Neutrophil (primary cell): ENCODE data around the gene RFFL.
A peak's percentile ranks its signal among the peaks of the same experiment; 100 is the strongest.

Source experiments
- H3K27ac ChIP-seq: fragments of 200-600 bp; sonication (generic); 2 replicates; pipeline ENCODE4 v1.5.1; 2016; ENCODE audit warnings: mild to moderate bottlenecking, moderate library complexity
- H3K27me3 ChIP-seq: fragments of 200-600 bp; sonication (generic); 2 replicates; pipeline ENCODE4 v1.6.0; 2016; ENCODE audit warnings: mild to moderate bottlenecking
- H3K36me3 ChIP-seq: fragments of 200-600 bp; sonication (generic); 2 replicates; pipeline ENCODE4 v1.5.1; 2017
- H3K4me1 ChIP-seq, 2 experiments: fragments of 200-600 bp in 1 of 2; sonication (generic) in 1 of 2; 1 replicate in 1 of 2; 2 replicates in 1 of 2; pipeline versions ENCODE4 v1.5.1 to v1.6.1; 2013 to 2016; ENCODE audit warnings: low read depth in 1 of 2, low read length in 1 of 2, mild to moderate bottlenecking in 1 of 2, moderate library complexity in 1 of 2; ENCODE audit not compliant: control insufficient read depth in 1 of 2, insufficient read depth in 1 of 2
- H3K4me3 ChIP-seq, 2 experiments: fragments of 200-600 bp in 1 of 2; sonication (generic) in 1 of 2; 1 replicate in 1 of 2; 2 replicates in 1 of 2; pipeline ENCODE4 v1.5.1; 2013 to 2016; ENCODE audit warnings: low read depth in 1 of 2, low read length in 1 of 2, mild to moderate bottlenecking in 1 of 2, moderate library complexity in 1 of 2
- H3K9me3 ChIP-seq: fragments of 200-600 bp; sonication (generic); 2 replicates; pipeline ENCODE4 v1.5.1; 2016
- TF ChIP-seq, protein P1 (sequence below): fragments of 200-600 bp; sonication (generic); IDR thresholded peaks from 2 replicates; pipeline ENCODE4 v1.5.1; 2016; ENCODE audit warnings: antibody characterized with exemption

The RFFL gene

DNA sequence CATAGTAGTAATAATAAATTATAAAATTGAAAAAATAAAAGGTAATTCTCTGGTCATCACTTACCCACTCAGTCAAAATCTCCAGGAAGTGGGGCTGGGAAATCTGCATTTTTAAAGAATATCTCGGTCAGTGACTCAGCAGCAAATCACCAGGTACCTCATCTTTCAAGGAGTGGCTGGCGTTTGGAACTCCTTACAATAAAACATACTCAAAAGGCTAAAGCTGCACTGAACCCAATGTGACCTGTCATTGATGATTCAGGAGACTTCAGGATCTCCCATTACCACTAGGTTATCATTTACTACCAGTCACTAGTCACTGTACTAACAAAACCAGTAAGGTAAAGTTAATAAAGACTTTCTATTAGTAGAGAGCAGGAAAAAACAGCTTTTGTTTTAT lies 21.5 kb upstream of the RFFL start:
- Histone ChIP-seq H3K27me3 (no peaks in the 10 kb centered on the region), H3K4me3 (no peak overlapping the region), H3K27ac (no peak overlapping the region), H3K4me1 (peaks cover 33 to 43% of the 10 kb centered on the region in 2 experiments), H3K9me3 (no peaks in the 10 kb centered on the region), H3K36me3 (no peaks in the 10 kb centered on the region)
- TF ChIP-seq, protein P1, sequence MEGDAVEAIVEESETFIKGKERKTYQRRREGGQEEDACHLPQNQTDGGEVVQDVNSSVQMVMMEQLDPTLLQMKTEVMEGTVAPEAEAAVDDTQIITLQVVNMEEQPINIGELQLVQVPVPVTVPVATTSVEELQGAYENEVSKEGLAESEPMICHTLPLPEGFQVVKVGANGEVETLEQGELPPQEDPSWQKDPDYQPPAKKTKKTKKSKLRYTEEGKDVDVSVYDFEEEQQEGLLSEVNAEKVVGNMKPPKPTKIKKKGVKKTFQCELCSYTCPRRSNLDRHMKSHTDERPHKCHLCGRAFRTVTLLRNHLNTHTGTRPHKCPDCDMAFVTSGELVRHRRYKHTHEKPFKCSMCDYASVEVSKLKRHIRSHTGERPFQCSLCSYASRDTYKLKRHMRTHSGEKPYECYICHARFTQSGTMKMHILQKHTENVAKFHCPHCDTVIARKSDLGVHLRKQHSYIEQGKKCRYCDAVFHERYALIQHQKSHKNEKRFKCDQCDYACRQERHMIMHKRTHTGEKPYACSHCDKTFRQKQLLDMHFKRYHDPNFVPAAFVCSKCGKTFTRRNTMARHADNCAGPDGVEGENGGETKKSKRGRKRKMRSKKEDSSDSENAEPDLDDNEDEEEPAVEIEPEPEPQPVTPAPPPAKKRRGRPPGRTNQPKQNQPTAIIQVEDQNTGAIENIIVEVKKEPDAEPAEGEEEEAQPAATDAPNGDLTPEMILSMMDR = no peak

DNA sequence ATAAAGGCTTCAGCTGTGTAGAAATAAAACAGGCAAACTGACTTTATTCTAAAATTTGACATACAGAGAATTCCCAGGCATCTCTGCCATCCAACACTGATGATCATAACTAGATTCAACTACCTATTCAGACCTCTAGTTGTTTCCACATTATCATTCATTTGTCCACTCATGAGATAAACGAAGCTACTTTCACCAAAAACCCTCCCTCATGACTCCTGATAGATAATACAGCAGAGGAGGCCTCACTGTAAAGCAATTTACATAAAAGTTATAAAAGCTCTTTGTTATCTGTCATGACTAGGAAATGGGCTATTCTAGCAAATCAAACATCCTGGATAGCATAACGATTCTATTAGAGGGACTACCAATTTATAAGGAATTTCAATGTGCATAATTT lies 19.6 kb upstream of the RFFL start:
- Histone ChIP-seq H3K9me3 (no peaks in the 10 kb centered on the region), H3K4me3 (no peak overlapping the region), H3K27ac (no peak overlapping the region), H3K27me3 (no peaks in the 10 kb centered on the region), H3K36me3 (no peaks in the 10 kb centered on the region), H3K4me1 (peaks cover 25 to 40% of the 10 kb centered on the region in 2 experiments)
- TF ChIP-seq, protein P1 = no peak

DNA sequence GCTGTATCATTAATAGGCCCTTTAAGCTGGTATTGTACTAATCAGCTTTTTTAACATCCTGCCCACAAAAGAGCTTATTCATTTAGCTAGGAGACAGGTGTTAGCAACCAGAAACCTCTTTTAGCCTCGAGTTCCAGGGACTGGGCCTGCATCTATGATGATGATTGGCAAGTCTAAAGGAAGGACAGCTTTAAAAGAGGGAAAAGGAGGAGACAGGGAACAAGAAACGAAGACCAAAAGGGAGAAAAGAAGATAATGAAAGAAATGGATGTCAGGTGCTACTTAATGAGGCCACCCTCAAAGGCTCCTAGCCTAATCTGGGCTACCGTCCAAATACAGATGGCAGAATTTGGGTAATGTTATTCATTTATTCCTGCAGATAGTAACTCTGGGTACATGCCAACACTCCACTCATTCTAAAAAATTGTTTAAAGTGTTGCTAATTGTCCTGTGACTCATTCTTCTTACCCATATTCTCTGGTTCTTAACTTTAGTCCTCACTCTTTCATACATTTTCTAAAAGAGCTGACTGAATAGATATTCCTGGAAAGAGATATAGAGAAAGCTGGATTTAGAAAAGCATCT lies 18.7 kb upstream of the RFFL start:
- H3K27me3 ChIP-seq = no peaks in the 10 kb centered on the region
- H3K4me3 ChIP-seq = no peak overlapping the region
- H3K9me3 ChIP-seq = no peaks in the 10 kb centered on the region
- H3K36me3 ChIP-seq = no peaks in the 10 kb centered on the region
- no peak overlapping the region for H3K27ac ChIP-seq
- TF ChIP-seq, protein P1 = no peak
- H3K4me1 ChIP-seq = peaks cover 16 to 31% of the 10 kb centered on the region in 2 experiments

DNA sequence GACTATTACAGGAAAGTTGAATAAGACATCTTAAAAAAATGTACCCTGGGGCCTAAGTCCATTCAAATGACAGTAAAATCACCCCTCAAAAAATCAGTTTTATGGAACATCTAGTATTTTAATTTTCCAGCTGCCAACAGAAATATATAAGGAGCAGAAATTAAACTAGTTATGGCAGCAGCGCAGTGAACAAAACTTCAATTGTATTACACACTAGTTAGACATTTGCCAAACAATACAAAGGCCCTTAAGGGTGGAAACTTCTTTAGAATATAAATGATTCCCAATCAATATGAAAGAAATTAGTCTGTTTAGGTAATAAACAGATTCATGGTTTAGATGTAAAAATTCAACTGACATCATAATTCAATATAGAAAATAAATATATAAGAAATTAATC lies 18.1 kb upstream of the RFFL start:
- H3K27ac ChIP-seq = no peak overlapping the region

DNA sequence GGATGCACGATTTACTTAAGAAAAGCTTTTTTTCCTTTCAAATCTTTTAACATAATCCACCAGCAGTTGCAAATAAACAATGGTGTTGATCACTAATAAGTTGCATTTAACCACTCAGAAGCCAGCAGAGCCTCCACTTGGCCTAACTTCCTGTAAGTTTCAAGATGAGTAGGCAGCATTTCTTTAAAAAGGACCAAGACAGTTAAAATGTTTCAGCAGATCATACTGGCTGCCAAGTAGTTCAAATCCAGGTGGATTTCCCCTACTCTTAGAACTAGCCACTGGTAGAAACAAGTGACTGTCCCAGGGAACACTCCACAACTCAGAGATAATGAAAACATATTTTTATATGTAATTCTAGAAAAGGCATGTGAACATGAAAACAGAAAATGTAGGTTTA lies 17.0 kb upstream of the RFFL start:
- no peaks in the 10 kb centered on the region for H3K36me3 ChIP-seq
- no peaks in the 10 kb centered on the region for H3K9me3 ChIP-seq
- H3K4me1 ChIP-seq = peaks cover 10 to 17% of the 10 kb centered on the region in 2 experiments
- no peaks in the 10 kb centered on the region for H3K27me3 ChIP-seq
- H3K27ac ChIP-seq = peak overlapping the region; percentile 32
- TF ChIP-seq, protein P1 = no peak
- no peak overlapping the region for H3K4me3 ChIP-seq

More for the DNA sequence above, 18.1 kb upstream of the RFFL start:
- TF ChIP-seq, protein P1 = no peak
- Histone ChIP-seq H3K4me1 (peaks cover 11 to 26% of the 10 kb centered on the region in 2 experiments), H3K27me3 (no peaks in the 10 kb centered on the region), H3K9me3 (no peaks in the 10 kb centered on the region), H3K36me3 (no peaks in the 10 kb centered on the region), H3K4me3 (no peak overlapping the region)
